Keratinocyte (primary cell): Measurements from ENCODE around the gene SMG9. TPM values are rescaled to one million over a fixed set of nuclear protein-coding genes. Genes with fewer than 3 reads are reported as not detected.

Experiments
- DNase-seq: peaks from one replicate; pipeline ENCODE4 v3.0.0-alpha.2; 2011; ENCODE audit warnings: low read depth, missing footprints, low spot score
- FAIRE-seq: peaks from 2 replicates; lab custom pipeline; 2011; peaks lifted over from hg19 to GRCh38; lab: Jason Lieb, UNC
- H2AFZ ChIP-seq: 2 replicates; pipeline ENCODE4 v1.6.0; 2012; ENCODE audit warnings: low read length, control low read depth, inconsistent platforms; ENCODE audit not compliant: control insufficient read depth
- H3K27ac ChIP-seq: 2 replicates; pipeline ENCODE4 v1.5.1; 2011; ENCODE audit warnings: low read length; ENCODE audit not compliant: control insufficient read depth, insufficient read depth
- H3K27me3 ChIP-seq: 3 replicates; pipeline ENCODE4 v1.6.0; 2011; ENCODE audit warnings: low read length; ENCODE audit not compliant: control insufficient read depth, insufficient read depth; ENCODE audit errors: extremely low read depth
- H3K36me3 ChIP-seq, 2 experiments: 2 replicates in 1 of 2; 3 replicates in 1 of 2; pipeline ENCODE4 v1.5.1; 2011; ENCODE audit warnings: low read length in 2 of 2, mild to moderate bottlenecking in 1 of 2; ENCODE audit not compliant: control insufficient read depth in 2 of 2, insufficient read depth in 2 of 2; ENCODE audit errors: extremely low read depth in 1 of 2
- H3K4me1 ChIP-seq: 3 replicates; pipeline ENCODE4 v1.5.1; 2011; ENCODE audit warnings: low read length; ENCODE audit not compliant: control insufficient read depth, insufficient read depth; ENCODE audit errors: extremely low read depth
- H3K4me2 ChIP-seq: 3 replicates; pipeline ENCODE4 v1.6.0; 2011; ENCODE audit warnings: low read depth, low read length; ENCODE audit not compliant: control insufficient read depth, insufficient read depth; ENCODE audit errors: extremely low read depth
- H3K4me3 ChIP-seq, 3 experiments: fragments of 200-600 bp in 1 of 3; sonication (generic) in 1 of 3; 2 replicates in 2 of 3; 3 replicates in 1 of 3; pipeline ENCODE4 v1.5.1; 2011 to 2016; ENCODE audit warnings: low read length in 3 of 3, mild to moderate bottlenecking in 3 of 3, control low read depth in 2 of 3, inconsistent platforms in 1 of 3, low read depth in 1 of 3, mixed read lengths in 1 of 3, mixed run types in 1 of 3, moderate library complexity in 1 of 3; ENCODE audit not compliant: control insufficient read depth in 2 of 3, insufficient read depth in 2 of 3; ENCODE audit errors: extremely low read depth in 1 of 3
- H3K79me2 ChIP-seq: 2 replicates; pipeline ENCODE4 v1.6.0; 2012; ENCODE audit warnings: low read length; ENCODE audit not compliant: control insufficient read depth, insufficient read depth
- H3K9ac ChIP-seq: 3 replicates; pipeline ENCODE4 v1.6.0; 2011; ENCODE audit warnings: low read length; ENCODE audit not compliant: control insufficient read depth, insufficient read depth; ENCODE audit errors: extremely low read depth
- H3K9me1 ChIP-seq: 3 replicates; pipeline ENCODE4 v1.6.0; 2011; ENCODE audit warnings: low read length; ENCODE audit not compliant: control insufficient read depth, insufficient read depth; ENCODE audit errors: extremely low read depth
- H3K9me3 ChIP-seq: 2 replicates; pipeline ENCODE4 v1.5.1; 2012; ENCODE audit warnings: low read depth, low read length; ENCODE audit not compliant: control insufficient read depth
- H4K20me1 ChIP-seq: 3 replicates; pipeline ENCODE4 v1.6.0; 2011; ENCODE audit warnings: low read length; ENCODE audit not compliant: control insufficient read depth, insufficient read depth; ENCODE audit errors: extremely low read depth
- CTCF ChIP-seq, 3 experiments: IDR thresholded peaks in 1 of 3; conservative IDR thresholded peaks in 1 of 3; optimal IDR thresholded peaks in 1 of 3; 2 replicates in 2 of 3; 3 replicates in 1 of 3; pipeline versions ENCODE3 to v1.5.1; 2011; ENCODE audit warnings: low read length in 3 of 3, mild to moderate bottlenecking in 3 of 3, moderate library complexity in 2 of 3, control low read depth in 1 of 3, inconsistent platforms in 1 of 3; ENCODE audit not compliant: insufficient read depth in 2 of 3; ENCODE audit errors: extremely low read depth in 1 of 3
- EZH2 ChIP-seq: IDR thresholded peaks from one replicate; pipeline ENCODE4 v1.6.1; 2012; ENCODE audit warnings: inconsistent platforms, mild to moderate bottlenecking, low read length, moderate library complexity
- dilution Hi-C: fragments of 300-500 bp; cut with MboI; formaldehyde crosslinking; loops from one replicate; pipeline ENCODE4 v1.7.0; 2020; ENCODE audit warnings: low sequenced_read_pairs; ENCODE audit not compliant: extremely low pct_ligation_motif_present
- polyA plus RNA-seq, 5 experiments: library from polyadenylated mRNA; depleted of rRNA in 3 of 5; stranded (reverse) in 3 of 5; stranded (forward) in 1 of 5; unstranded in 1 of 5; fragments of >200 nt; gene quantifications; 1 replicate in 1 of 5; 2 replicates in 3 of 5; 3 replicates in 1 of 5; pipeline versions ENCODE4 v1.2.1 to v1.2.3, GENCODE V29; 2011 to 2012; ENCODE audit warnings: missing spikeins in 2 of 5, low read depth in 1 of 5, low replicate concordance in 1 of 5

SMG9 gene
- polyA plus RNA-seq, 1 donor (not counting 4 experiments of a cell fraction or from before 2014, with no cell fraction given) = 15.6 TPM

DNA sequence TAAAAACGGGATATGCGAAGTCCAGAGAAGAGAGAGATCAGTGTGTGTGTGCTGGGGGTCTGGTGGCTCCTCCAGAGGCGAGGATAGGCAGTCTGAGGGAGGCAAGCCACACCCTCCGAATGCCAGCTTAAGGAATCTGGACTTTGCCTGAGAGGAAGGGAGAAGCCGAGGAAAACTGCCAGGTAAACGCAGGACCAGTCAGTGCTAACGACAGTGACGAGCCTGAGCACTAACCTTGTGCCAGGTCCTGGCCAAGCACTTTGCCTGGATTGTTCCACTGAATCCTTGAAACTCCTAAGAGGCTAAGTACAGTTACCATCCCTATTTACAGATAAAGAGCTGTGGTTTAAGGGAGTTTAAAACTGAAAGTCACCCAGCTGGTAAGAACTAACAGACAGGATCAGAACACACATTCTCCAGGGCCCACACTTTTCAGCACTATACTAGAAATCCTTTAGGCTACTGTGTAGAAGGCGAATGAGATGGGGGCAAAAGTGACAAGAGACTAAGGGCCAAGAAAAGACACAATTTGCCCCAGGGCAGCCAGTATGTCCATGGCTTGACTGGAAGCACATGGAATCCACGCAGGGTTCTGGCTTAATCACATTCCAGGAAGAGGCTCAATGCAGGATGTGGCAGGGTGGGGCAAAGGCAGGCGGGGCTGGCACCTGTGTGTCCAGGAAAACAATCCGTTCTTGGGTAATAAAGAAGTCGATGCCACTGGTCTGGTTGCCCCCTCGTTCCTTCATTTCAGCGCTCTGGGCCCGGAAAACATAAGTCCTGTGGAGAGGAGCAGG, 15.1 kb downstream of the SMG9 start:
- no peaks in the 10 kb centered on the region for H3K9me1 ChIP-seq
- H3K4me3 ChIP-seq = peak overlapping the region in 2 of 3 experiments; percentile 43 to 56
- H3K9me3 ChIP-seq = no peaks in the 10 kb centered on the region
- H3K4me1 ChIP-seq = peaks cover 19% of the 10 kb centered on the region
- peak overlapping the region; percentile 76 for H3K27ac ChIP-seq
- no peaks in the 10 kb centered on the region for H3K27me3 ChIP-seq
- peak overlapping the region; percentile 75 for H3K9ac ChIP-seq
- peaks cover 48 to 58% of the 10 kb centered on the region in 2 experiments for H3K36me3 ChIP-seq
- H3K79me2 ChIP-seq = no peaks in the 10 kb centered on the region
- H4K20me1 ChIP-seq = no peaks in the 10 kb centered on the region
- H2AFZ ChIP-seq = peak overlapping the region; percentile 75
- dilution Hi-C loops = no loop called here
- DNase-seq = no peak
- no peak for TF ChIP-seq CTCF (optimal IDR thresholded peaks at IDR 0.05 in 1 of 3, IDR thresholded peaks at IDR 0.05 in 1 of 3, conservative IDR thresholded peaks at IDR 0.05 in 1 of 3; ENCODE audit: extremely low read depth in 1 of 3, insufficient read depth in 2 of 3, low read length in 3 of 3)
- no peak for TF ChIP-seq EZH2
- FAIRE-seq = peak; percentile 86
- peak overlapping the region; percentile 84 for H3K4me2 ChIP-seq

DNA sequence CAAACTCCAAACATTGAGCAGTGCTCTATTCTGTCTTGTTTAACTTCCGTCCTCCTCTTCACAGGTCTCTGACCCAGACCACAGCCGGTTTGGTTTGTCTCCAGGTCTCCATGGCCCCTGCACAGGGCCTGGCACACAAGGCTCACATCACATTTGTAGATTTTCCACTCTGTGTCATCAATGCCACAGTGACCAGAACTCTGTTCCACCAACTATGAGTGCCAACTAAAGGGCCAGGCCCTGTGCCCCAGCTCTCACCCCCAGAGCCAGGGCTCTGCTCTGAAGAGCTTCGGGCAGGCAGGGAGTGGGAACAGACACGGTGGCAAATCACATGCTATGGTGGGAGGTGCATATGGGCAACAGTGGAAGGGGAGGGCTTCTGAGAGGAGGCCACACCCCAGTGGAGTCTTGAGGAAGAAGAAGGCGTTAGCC, 16.0 kb downstream of the SMG9 start:
- H3K4me2 ChIP-seq = peak overlapping the region; percentile 84
- H3K9me1 ChIP-seq = no peaks in the 10 kb centered on the region
- H3K36me3 ChIP-seq = peaks cover 46 to 57% of the 10 kb centered on the region in 2 experiments
- no peaks in the 10 kb centered on the region for H3K27me3 ChIP-seq
- no peaks in the 10 kb centered on the region for H3K9me3 ChIP-seq
- FAIRE-seq (no peak), DNase-seq (no peak)
- no peaks in the 10 kb centered on the region for H3K79me2 ChIP-seq
- peak overlapping the region; percentile 76 for H3K27ac ChIP-seq
- TF ChIP-seq EZH2 = no peak
- TF ChIP-seq CTCF (optimal IDR thresholded peaks at IDR 0.05 in 1 of 3, IDR thresholded peaks at IDR 0.05 in 1 of 3, conservative IDR thresholded peaks at IDR 0.05 in 1 of 3; ENCODE audit: extremely low read depth in 1 of 3, insufficient read depth in 2 of 3, low read length in 3 of 3) = no peak
- no peak overlapping the region for H3K4me3 ChIP-seq
- H3K9ac ChIP-seq = peak overlapping the region; percentile 75
- dilution Hi-C loops = no loop called here
- H2AFZ ChIP-seq = no peak overlapping the region
- H4K20me1 ChIP-seq = no peaks in the 10 kb centered on the region
- H3K4me1 ChIP-seq = peaks cover 19% of the 10 kb centered on the region
